GM19324 (cell line): Measurements from ENCODE around the gene PNMA8B.

ENCODE experiments used
- ATAC-seq: cut with Tn5 transposase; IDR thresholded peaks from one replicate; pipeline ENCODE4 v1.9.1; 2021; ENCODE audit warnings: mild to moderate bottlenecking, moderate library complexity; ENCODE audit not compliant: unreplicated experiment, low FRiP score

PNMA8B gene

GRCh38 chr19:46487802-46488445, 7.7 kb downstream of the PNMA8B start:
- ATAC-seq, result no peak

- no peak for ATAC-seq
Observed at GRCh38 chr19:46487178-46487801, 8.4 kb downstream of the PNMA8B start.

- ATAC-seq, result no peak
Observed at GRCh38 chr19:46486358-46486757, 9.3 kb downstream of the PNMA8B start.

GRCh38 chr19:46484656-46485055, 11.0 kb downstream of the PNMA8B start:
- no peak for ATAC-seq

GRCh38 chr19:46482631-46483030, 13.0 kb downstream of the PNMA8B start:
- ATAC-seq, result no peak

DNA sequence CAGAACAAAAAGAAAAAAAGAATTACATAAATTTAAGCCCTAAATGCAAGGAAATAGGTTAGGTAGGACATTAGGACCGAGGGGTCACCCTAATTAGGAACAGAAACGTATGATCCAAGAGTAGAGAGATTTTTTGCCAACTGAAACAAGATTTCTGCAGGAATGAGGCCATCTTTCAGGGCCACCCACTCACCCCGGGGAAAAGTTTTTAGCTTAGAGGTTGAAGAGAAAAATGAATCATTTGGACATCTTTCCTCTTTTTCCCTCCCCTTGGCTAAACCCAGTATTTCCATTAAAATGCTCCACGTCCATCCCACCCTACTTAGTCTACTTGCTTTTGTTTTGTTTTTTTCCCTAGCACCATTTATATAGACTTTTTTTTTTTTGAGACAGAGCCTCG, 13.7 kb downstream of the PNMA8B start:
- no peak for ATAC-seq

- ATAC-seq, result no peak
Observed at GRCh38 chr19:46481223-46481848, 14.3 kb downstream of the PNMA8B start.

DNA sequence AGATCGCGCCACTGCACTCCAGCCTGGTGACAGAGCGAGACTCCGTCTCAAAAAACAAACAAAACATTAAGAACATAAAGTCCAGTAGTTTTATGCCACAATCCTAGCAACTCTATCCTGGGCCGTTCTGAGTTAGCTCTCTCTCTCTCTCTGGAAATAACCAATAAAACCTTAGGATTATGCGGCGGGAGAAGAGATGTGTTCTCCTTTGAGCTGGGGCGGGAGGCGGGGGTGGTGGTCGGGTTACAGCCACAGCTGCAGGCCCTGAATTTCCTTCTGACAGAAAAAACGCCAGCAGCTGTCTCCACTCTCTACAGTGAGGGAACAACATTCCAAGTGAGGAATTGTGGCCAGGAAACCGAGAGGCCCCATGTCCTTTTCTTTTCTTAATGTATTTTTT, 15.3 kb downstream of the PNMA8B start:
- ATAC-seq, result no peak

GRCh38 chr19:46478356-46478986, 17.2 kb downstream of the PNMA8B start:
- no peak for ATAC-seq

- ATAC-seq, result no peak
Observed at GRCh38 chr19:46475986-46476385, 19.7 kb downstream of the PNMA8B start.

DNA sequence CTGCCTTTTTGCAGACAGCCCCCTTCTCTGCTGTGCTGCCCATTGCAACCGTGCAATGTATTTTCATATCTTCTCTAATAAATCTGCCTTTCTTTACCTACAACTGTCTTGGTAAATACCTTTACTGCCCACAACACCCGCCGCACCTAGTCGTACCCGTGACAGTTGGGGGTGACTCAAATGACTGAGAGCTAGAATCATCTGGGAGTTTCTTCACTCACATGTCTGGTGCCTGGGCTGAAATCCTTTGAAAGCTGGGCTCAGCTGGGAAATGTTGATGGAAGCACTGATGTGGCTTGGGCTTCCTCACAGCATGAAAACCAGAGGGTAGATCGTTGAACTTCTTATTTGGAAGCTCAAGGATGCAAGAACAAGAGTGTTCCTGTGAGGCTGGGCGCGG, 21.5 kb downstream of the PNMA8B start:
- no peak for ATAC-seq

DNA sequence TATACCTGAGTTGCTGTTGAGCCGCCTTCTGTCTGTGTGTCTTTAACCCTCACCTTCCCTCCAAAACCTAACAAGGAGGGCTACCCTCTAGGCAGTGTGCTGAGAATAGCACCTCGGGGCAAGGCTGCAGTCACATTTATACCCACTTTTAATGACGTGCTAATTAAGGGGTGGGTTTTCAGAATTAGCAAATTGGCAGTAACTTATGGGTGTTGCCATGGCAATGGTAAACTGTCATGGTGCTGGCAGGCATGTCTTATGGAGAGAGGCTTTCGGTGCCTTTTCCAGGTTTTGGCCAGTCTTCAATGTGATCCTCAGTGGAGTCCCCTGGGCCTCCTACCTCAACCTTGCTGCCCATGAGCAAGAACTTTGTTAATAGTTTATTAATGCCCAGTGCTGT, 23.1 kb downstream of the PNMA8B start:
- no peak for ATAC-seq

DNA sequence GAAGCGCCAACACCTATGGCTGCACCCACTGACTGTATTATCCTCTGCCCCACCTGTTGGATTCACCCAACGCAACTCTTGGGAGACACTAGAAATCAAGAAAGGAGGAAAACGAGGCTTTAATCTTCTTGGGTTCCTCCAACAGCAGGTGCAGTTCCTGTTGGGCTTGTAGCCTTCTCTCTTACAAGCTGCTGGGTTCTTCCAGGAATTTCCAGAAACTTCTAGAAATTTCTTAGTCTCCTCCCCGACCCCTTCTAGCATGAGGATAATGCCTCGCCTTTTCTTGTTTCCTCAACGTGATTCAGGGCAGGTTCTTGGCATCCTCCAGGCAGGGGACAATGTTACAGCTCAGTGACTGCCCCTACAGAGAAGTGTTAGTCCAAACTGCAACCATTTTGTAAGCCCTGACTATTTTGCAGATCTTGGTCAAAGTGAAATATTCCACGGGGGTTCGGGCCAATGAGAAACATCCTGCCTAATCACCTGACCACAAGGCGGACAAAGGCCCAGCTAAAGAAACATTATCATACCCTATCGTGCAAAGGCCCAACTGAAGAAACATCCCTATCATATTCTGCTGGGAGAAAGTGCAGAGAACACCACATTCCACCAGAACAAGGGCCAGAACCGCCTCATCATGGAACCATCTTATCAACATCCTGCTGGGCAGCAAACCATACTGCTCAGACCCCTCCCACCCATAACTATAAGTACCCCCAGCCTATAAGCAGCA, 23.7 kb downstream of the PNMA8B start:
- no peak for ATAC-seq

- no peak for ATAC-seq
Observed at GRCh38 chr19:46471116-46471733, 24.4 kb downstream of the PNMA8B start, which contains the start of gene PNMA8A. Gene PNMA8A (minus strand): TSS chr19:46471563. CDS start chr19:46471035, 528 bp downstream.

GRCh38 chr19:46470376-46470775, 25.3 kb downstream of the PNMA8B start:
- no peak for ATAC-seq

DNA sequence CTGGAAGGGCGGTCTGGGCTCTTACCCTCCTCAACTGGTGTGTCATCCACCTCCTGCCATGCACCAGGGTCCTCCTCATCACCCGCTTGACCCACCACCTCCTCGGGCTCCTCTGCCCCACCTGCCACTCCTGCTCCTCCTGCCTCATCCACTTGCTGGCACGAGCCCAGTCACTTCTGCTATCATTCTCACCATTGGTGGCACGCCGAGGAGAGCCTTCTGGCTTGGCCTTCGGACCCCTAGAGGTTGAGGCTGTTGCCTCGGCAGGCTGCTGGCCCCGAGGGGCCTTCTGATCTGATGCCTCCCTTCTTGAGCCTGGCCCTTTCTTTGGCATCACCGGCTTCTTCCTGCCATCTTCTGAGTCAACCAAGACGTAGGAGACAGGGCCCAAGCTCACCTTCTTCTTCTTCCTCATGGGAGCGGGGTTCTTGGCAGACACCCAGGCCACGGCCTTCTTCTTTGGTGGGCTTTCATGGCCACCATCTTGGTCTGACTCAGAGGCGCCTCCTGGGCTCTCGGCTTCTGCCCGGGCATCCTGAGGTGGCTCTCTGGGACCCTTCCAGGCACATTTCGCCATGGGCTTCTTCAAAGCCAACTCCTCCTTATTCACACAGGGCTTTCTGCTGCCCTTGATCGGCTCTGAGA, 26.0 kb downstream of the PNMA8B start:
- ATAC-seq, result no peak

GRCh38 chr19:46466536-46467196, 29.0 kb downstream of the PNMA8B start:
- peak; percentile 51 for ATAC-seq

- ATAC-seq, result no peak
Observed at GRCh38 chr19:46463516-46463915, 32.2 kb downstream of the PNMA8B start.

DNA sequence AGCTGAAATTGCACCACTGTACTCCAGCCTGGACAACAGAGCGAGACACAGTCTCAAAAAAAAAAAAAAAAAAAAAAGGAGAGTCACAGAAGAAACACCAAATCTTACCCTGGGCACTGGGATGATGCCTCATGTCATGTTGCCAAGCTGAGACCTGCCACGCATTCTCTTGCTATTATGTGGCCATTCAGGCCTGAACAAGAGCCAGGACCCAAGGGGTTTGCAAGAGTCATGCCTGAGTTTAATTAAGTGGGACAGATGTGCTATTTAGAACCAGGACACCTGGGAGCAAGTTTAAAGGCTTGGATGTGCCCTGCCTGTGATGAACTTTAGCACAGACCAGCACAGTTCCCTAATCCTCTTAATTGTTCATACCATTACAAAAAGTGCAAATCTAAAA, 34.1 kb downstream of the PNMA8B start:
- ATAC-seq, result no peak
